GM12873 (cell line): ENCODE results near the gene TRIM10.

Experiments used
- TF ChIP-seq, protein P1 (sequence below): IDR thresholded peaks from 2 replicates; pipeline ENCODE4 v1.5.1; 2012; ENCODE audit warnings: low read depth, mild to moderate bottlenecking, moderate library complexity, low read length, control low read depth; ENCODE audit not compliant: insufficient read depth; ENCODE audit errors: missing control alignments

TRIM10 gene

DNA sequence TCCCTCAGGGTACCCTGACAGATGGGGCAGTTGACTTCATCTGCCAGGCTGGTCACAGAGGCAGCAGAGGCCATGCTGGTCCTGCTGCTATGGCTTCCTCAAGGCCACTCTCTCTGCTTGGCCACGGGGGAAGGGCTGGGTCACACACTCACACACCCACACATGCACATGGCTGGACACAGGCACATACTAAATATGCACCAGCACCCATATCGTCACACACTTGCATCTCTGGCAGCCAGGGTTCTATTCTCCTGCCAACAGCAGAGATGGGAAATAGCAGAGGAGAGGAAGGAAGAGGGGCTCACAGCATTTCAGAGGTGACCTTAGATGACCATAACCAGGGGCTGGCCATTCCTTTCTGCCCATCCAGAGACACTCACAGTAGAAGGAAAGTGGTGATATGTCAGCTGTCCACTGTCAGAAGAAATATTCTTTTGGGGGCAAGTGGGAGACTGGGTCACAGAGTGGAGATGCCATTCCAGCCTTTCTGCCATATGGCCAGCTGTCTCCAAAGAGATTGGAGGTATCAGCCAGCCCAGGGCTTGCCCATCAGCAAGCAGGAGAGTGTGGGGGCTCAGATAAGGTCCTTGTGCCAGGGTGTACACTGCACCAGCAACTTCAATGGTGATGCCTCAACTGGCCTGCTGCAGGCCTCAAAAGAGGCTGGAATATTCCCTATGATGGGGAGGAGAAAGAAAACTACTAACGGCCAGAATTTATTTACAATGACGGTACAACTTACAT, at the start of gene TRIM10:
Gene TRIM10 (minus strand): TSS at position 427 of the 747 bp plus-strand sequence. CDS start 353 bp downstream, at position 74.
- TF ChIP-seq, protein P1, sequence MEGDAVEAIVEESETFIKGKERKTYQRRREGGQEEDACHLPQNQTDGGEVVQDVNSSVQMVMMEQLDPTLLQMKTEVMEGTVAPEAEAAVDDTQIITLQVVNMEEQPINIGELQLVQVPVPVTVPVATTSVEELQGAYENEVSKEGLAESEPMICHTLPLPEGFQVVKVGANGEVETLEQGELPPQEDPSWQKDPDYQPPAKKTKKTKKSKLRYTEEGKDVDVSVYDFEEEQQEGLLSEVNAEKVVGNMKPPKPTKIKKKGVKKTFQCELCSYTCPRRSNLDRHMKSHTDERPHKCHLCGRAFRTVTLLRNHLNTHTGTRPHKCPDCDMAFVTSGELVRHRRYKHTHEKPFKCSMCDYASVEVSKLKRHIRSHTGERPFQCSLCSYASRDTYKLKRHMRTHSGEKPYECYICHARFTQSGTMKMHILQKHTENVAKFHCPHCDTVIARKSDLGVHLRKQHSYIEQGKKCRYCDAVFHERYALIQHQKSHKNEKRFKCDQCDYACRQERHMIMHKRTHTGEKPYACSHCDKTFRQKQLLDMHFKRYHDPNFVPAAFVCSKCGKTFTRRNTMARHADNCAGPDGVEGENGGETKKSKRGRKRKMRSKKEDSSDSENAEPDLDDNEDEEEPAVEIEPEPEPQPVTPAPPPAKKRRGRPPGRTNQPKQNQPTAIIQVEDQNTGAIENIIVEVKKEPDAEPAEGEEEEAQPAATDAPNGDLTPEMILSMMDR, result no peak

- TF ChIP-seq, protein P1, result no peak
Measured at GRCh38 chr6:30207619-30208295, 46.7 kb upstream of the TRIM10 start.

GRCh38 chr6:30206799-30207618, 46.0 kb upstream of the TRIM10 start:
- TF ChIP-seq, protein P1, result no peak

DNA sequence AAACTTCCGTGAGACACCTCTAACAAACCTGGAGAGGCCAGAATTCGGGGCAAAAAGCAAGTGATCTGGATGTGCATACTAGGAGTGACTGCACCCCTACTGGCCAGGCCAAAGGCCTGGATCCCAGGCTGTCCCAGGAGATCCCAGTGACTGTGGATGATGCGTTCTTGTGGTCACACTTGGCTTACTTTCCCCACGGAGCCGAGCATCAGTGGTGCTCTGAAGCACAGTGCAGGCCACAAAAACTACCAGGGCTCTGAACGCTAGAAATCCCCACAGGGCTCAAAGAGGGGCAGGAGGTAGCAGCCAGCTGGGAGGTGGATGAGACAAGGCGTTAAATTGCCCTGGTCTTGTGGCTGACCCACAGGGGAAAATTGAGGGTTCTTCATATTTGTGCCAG, 45.1 kb upstream of the TRIM10 start:
- TF ChIP-seq, protein P1, result no peak

GRCh38 chr6:30204116-30204515, 43.1 kb upstream of the TRIM10 start:
- TF ChIP-seq, protein P1, result no peak

DNA sequence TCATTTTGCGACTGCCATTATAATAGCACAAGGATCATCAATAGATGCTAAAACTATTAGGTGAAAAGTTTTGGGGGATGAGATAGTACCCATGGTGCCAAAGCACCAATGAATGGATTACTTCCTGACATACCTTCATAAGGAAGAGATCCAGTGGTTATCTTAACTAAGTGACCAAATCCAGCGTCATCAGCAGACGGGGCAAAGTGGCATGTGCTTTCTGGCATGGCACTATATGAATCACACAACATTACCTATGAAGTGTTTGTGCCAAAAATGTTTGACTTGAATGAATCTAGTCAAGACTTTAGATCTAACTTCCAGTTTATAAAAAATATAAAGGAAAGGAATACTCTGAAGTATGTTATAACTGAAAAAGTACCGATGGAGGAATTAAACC, 41.4 kb upstream of the TRIM10 start:
- TF ChIP-seq, protein P1, result no peak
